KMS-11 (cell line): Measurements from ENCODE around the gene ERI2.

Experiments used
- H2AFZ ChIP-seq: fragments of 200-600 bp; sonication (generic); 2 replicates; pipeline ENCODE4 v1.6.1; 2016; ENCODE audit warnings: antibody characterized with exemption, mixed run types, low read depth
- H3K27ac ChIP-seq: fragments of 200-600 bp; sonication (generic); 2 replicates; pipeline ENCODE4 v1.6.1; 2016; ENCODE audit warnings: mild to moderate bottlenecking, mixed run types
- H3K27me3 ChIP-seq: fragments of 200-600 bp; sonication (generic); 2 replicates; pipeline ENCODE4 v1.6.1; 2017; ENCODE audit warnings: mild to moderate bottlenecking, low read depth, mixed run types, moderate library complexity; ENCODE audit not compliant: insufficient read depth
- H3K36me3 ChIP-seq: fragments of 200-600 bp; sonication (generic); 2 replicates; pipeline ENCODE4 v1.6.1; 2017; ENCODE audit warnings: mild to moderate bottlenecking, mixed run types; ENCODE audit not compliant: insufficient read depth
- H3K4me1 ChIP-seq: fragments of 200-600 bp; sonication (generic); 2 replicates; pipeline ENCODE4 v1.6.1; 2016; ENCODE audit warnings: mild to moderate bottlenecking, low read depth, mixed run types; ENCODE audit not compliant: poor library complexity, severe bottlenecking
- H3K4me2 ChIP-seq: fragments of 200-600 bp; sonication (generic); 2 replicates; pipeline ENCODE4 v1.7.0; 2016; ENCODE audit warnings: mild to moderate bottlenecking, mixed run types
- H3K4me3 ChIP-seq: fragments of 200-600 bp; sonication (generic); IDR thresholded peaks from 2 replicates; pipeline ENCODE4 v1.6.1; 2017; ENCODE audit warnings: low read depth, low read length, mixed read lengths; ENCODE audit not compliant: insufficient read depth
- H3K79me2 ChIP-seq: fragments of 200-600 bp; sonication (generic); 2 replicates; pipeline ENCODE4 v1.6.1; 2016; ENCODE audit warnings: low read depth, mixed run types; ENCODE audit not compliant: insufficient read depth
- H3K9ac ChIP-seq: fragments of 200-600 bp; sonication (generic); 2 replicates; pipeline ENCODE4 v1.6.1; 2016; ENCODE audit warnings: mild to moderate bottlenecking, mixed run types
- H4K20me1 ChIP-seq: fragments of 200-600 bp; sonication (generic); 2 replicates; pipeline ENCODE4 v1.6.1; 2016; ENCODE audit warnings: mild to moderate bottlenecking, mixed run types; ENCODE audit not compliant: insufficient read depth
- CTCF ChIP-seq: fragments of 200-600 bp; sonication (generic); conservative IDR thresholded peaks from 2 replicates; pipeline ENCODE4 v1.6.1; 2017; ENCODE audit warnings: low read depth, mild to moderate bottlenecking, antibody characterized with exemption, low read length, moderate library complexity, mixed read lengths

ERI2 gene

GRCh38 chr16:20799599-20799998, 6.7 kb downstream of the ERI2 start:
- Histone ChIP-seq H4K20me1 (no peaks in the 10 kb centered on the region), H3K79me2 (no peaks in the 10 kb centered on the region), H2AFZ (no peak overlapping the region), H3K36me3 (no peaks in the 10 kb centered on the region), H3K27ac (no peak overlapping the region), H3K4me2 (no peak overlapping the region), H3K4me3 (no peak overlapping the region), H3K27me3 (no peaks in the 10 kb centered on the region), H3K9ac (no peak overlapping the region), H3K4me1 (no peaks in the 10 kb centered on the region)
- peak; percentile 82 for TF ChIP-seq CTCF

- Histone ChIP-seq H3K36me3 (no peaks in the 10 kb centered on the region), H3K4me1 (no peaks in the 10 kb centered on the region), H3K27ac (no peak overlapping the region), H3K27me3 (no peaks in the 10 kb centered on the region), H3K9ac (no peak overlapping the region), H3K79me2 (no peaks in the 10 kb centered on the region), H3K4me3 (no peak overlapping the region), H2AFZ (no peak overlapping the region), H3K4me2 (no peak overlapping the region), H4K20me1 (no peaks in the 10 kb centered on the region)
- TF ChIP-seq CTCF: no peak
These were observed 7.9 kb downstream of the ERI2 start for GRCh38 chr16:20798364-20798763.

- H3K4me1 ChIP-seq: no peaks in the 10 kb centered on the region
- H3K36me3 ChIP-seq: no peaks in the 10 kb centered on the region
- H2AFZ ChIP-seq: no peak overlapping the region
- no peaks in the 10 kb centered on the region for H4K20me1 ChIP-seq
- H3K27me3 ChIP-seq: no peaks in the 10 kb centered on the region
- no peak overlapping the region for H3K27ac ChIP-seq
- no peaks in the 10 kb centered on the region for H3K79me2 ChIP-seq
- H3K4me2 ChIP-seq: no peak overlapping the region
- no peak overlapping the region for H3K9ac ChIP-seq
- TF ChIP-seq CTCF: no peak
- H3K4me3 ChIP-seq: no peak overlapping the region
These were observed 14.2 kb downstream of the ERI2 start for GRCh38 chr16:20791923-20792612.

- H3K27me3 ChIP-seq: no peaks in the 10 kb centered on the region
- no peaks in the 10 kb centered on the region for H3K79me2 ChIP-seq
- H3K4me2 ChIP-seq: no peak overlapping the region
- no peak overlapping the region for H3K9ac ChIP-seq
- H4K20me1 ChIP-seq: no peaks in the 10 kb centered on the region
- no peak for TF ChIP-seq CTCF
- H3K4me1 ChIP-seq: no peaks in the 10 kb centered on the region
- no peaks in the 10 kb centered on the region for H3K36me3 ChIP-seq
- no peak overlapping the region for H3K27ac ChIP-seq
- H3K4me3 ChIP-seq: no peak overlapping the region
- H2AFZ ChIP-seq: no peak overlapping the region
These were observed 17.1 kb downstream of the ERI2 start for GRCh38 chr16:20789130-20789529.
